H1 (cell line): ENCODE results near the gene FHIT. TPM values are rescaled to one million over a fixed set of nuclear protein-coding genes. Genes with fewer than 3 reads are reported as not detected.

Experiments
- CTCF ChIA-PET: fragments of 300-600 bp; sonication (Branson Sonifier 250); formaldehyde crosslinking; loops from one replicate; lab custom pipeline; 2021; ENCODE audit not compliant: partially characterized antibody; lab: Charles Lee
- POLR2A ChIA-PET: fragments of 300-600 bp; sonication (Branson Sonifier 250); formaldehyde crosslinking; loops from one replicate; lab custom pipeline; 2021; ENCODE audit warnings: inconsistent platforms; ENCODE audit not compliant: partially characterized antibody; lab: Charles Lee
- DNase-seq, 2 experiments: peaks; one replicate each; pipeline versions ENCODE4 v3.0.0 to v3.0.0-alpha.2; 2010 to 2022; ENCODE audit warnings: low spot score in 2 of 2, low read depth in 1 of 2, mixed read lengths in 1 of 2
- FAIRE-seq: peaks from 2 replicates; lab custom pipeline; 2011; peaks lifted over from hg19 to GRCh38; lab: Jason Lieb, UNC
- H2AFZ ChIP-seq: 2 replicates; pipeline ENCODE4 v1.8.1; 2012; ENCODE audit warnings: low read length, inconsistent platforms
- H2AK5ac ChIP-seq: 2 replicates; pipeline ENCODE4 v1.6.1; 2013; ENCODE audit warnings: low read depth, low read length
- H2BK120ac ChIP-seq: replicated peaks from 2 replicates; pipeline ENCODE3; 2013; ENCODE audit warnings: low read depth, low read length, inconsistent platforms
- H2BK12ac ChIP-seq: 2 replicates; pipeline ENCODE4 v1.6.1; 2013; ENCODE audit warnings: low read depth, low read length
- H2BK15ac ChIP-seq: 2 replicates; pipeline ENCODE4 v1.6.1; 2013; ENCODE audit warnings: low read length
- H2BK20ac ChIP-seq: 2 replicates; pipeline ENCODE4 v1.6.1; 2013; ENCODE audit warnings: low read length
- H2BK5ac ChIP-seq: 2 replicates; pipeline ENCODE4 v1.6.1; 2013; ENCODE audit warnings: low read depth, low read length
- H3K14ac ChIP-seq: 2 replicates; pipeline ENCODE4 v1.6.1; 2013; ENCODE audit warnings: inconsistent platforms; ENCODE audit not compliant: insufficient read length
- H3K18ac ChIP-seq: 2 replicates; pipeline ENCODE4 v1.6.1; 2013; ENCODE audit warnings: low read length; ENCODE audit errors: extremely low read depth
- H3K23ac ChIP-seq: 2 replicates; pipeline ENCODE4 v1.6.1; 2013; ENCODE audit warnings: inconsistent platforms; ENCODE audit not compliant: insufficient read length
- H3K23me2 ChIP-seq: 2 replicates; pipeline ENCODE4 v1.6.1; 2013; ENCODE audit warnings: low read depth, low read length
- H3K27ac ChIP-seq: 2 replicates; pipeline ENCODE4 v1.6.1; 2011; ENCODE audit warnings: low read depth, low read length, inconsistent platforms
- H3K27me3 ChIP-seq, 4 experiments: replicated peaks in 1 of 4; 1 replicate in 1 of 4; 2 replicates in 3 of 4; pipeline versions ENCODE4 v1.6.1 to v1.8.1; 2011 to 2013; ENCODE audit warnings: low read length in 3 of 4, mild to moderate bottlenecking in 3 of 4, inconsistent platforms in 2 of 4, mixed read lengths in 2 of 4, moderate library complexity in 1 of 4; ENCODE audit not compliant: control insufficient read depth in 3 of 4, insufficient read depth in 3 of 4; ENCODE audit errors: extremely low read depth in 1 of 4
- H3K36me3 ChIP-seq, 4 experiments: 2 replicates each; pipeline versions ENCODE4 v1.6.1 to v1.8.1; 2011 to 2013; ENCODE audit warnings: mild to moderate bottlenecking in 4 of 4, low read length in 3 of 4, moderate library complexity in 2 of 4, control low read depth in 1 of 4, inconsistent platforms in 1 of 4; ENCODE audit not compliant: insufficient read depth in 4 of 4, control insufficient read depth in 2 of 4
- H3K4ac ChIP-seq: replicated peaks from 2 replicates; pipeline ENCODE3; 2013; ENCODE audit warnings: low read length, low read depth, mixed read lengths, inconsistent platforms; ENCODE audit not compliant: insufficient read length
- H3K4me1 ChIP-seq, 4 experiments: replicated peaks in 1 of 4; 1 replicate in 1 of 4; 2 replicates in 3 of 4; pipeline versions ENCODE4 v1.6.1 to v1.8.1; 2011 to 2013; ENCODE audit warnings: low read length in 3 of 4, inconsistent platforms in 2 of 4, mixed read lengths in 1 of 4; ENCODE audit not compliant: insufficient read depth in 4 of 4, control insufficient read depth in 3 of 4
- H3K4me2 ChIP-seq, 2 experiments: 2 replicates each; pipeline versions ENCODE4 v1.6.1 to v1.8.1; 2011 to 2013; ENCODE audit warnings: low read depth in 2 of 2, low read length in 2 of 2, control low read depth in 1 of 2, inconsistent platforms in 1 of 2, mild to moderate bottlenecking in 1 of 2; ENCODE audit not compliant: insufficient read depth in 1 of 2
- H3K4me3 ChIP-seq, 4 experiments: fragments of 200-600, 300-600 bp in 1 of 4; sonication (generic), shearing (Covaris generic), sonication (Bioruptor Twin) in 1 of 4; 2 replicates each; pipeline versions ENCODE4 v1.5.1 to v1.8.1; 2011 to 2016; ENCODE audit warnings: low read length in 4 of 4, low read depth in 3 of 4, control low read depth in 2 of 4, inconsistent platforms in 2 of 4, mild to moderate bottlenecking in 2 of 4, mixed read lengths in 1 of 4, moderate library complexity in 1 of 4; ENCODE audit not compliant: insufficient read depth in 2 of 4; ENCODE audit errors: extremely low read depth in 1 of 4
- H3K56ac ChIP-seq: replicated peaks from 2 replicates; pipeline ENCODE3; 2013; ENCODE audit warnings: low read depth, mild to moderate bottlenecking, mixed read lengths, low read length, inconsistent platforms; ENCODE audit not compliant: insufficient read length
- H3K79me1 ChIP-seq: 2 replicates; pipeline ENCODE4 v1.6.1; 2013; ENCODE audit warnings: low read depth, low read length, control low read depth
- H3K79me2 ChIP-seq, 2 experiments: 2 replicates each; pipeline versions ENCODE4 v1.6.1 to v1.8.1; 2012 to 2013; ENCODE audit warnings: low read length in 2 of 2, mild to moderate bottlenecking in 2 of 2, inconsistent platforms in 1 of 2; ENCODE audit not compliant: insufficient read depth in 2 of 2, control insufficient read depth in 1 of 2
- H3K9ac ChIP-seq, 4 experiments: replicated peaks in 1 of 4; 1 replicate in 1 of 4; 2 replicates in 3 of 4; pipeline versions ENCODE4 v1.6.1 to v1.8.1; 2011 to 2013; ENCODE audit warnings: low read depth in 3 of 4, low read length in 3 of 4, control low read depth in 2 of 4, mild to moderate bottlenecking in 2 of 4, moderate library complexity in 2 of 4, inconsistent platforms in 1 of 4; ENCODE audit errors: extremely low read depth in 1 of 4
- H3K9me3 ChIP-seq, 2 experiments: 2 replicates each; pipeline versions ENCODE4 v1.6.1 to v1.8.1; 2012 to 2013; ENCODE audit warnings: mild to moderate bottlenecking in 2 of 2, moderate library complexity in 2 of 2, control low read depth in 1 of 2, inconsistent platforms in 1 of 2, low read depth in 1 of 2, low read length in 1 of 2, mixed read lengths in 1 of 2; ENCODE audit not compliant: insufficient read depth in 2 of 2
- H4K20me1 ChIP-seq, 2 experiments: replicated peaks in 1 of 2; 2 replicates each; pipeline versions ENCODE3 to v1.8.1; 2011 to 2013; ENCODE audit warnings: inconsistent platforms in 2 of 2, low read length in 2 of 2, mild to moderate bottlenecking in 1 of 2; ENCODE audit not compliant: insufficient read depth in 2 of 2, control insufficient read depth in 1 of 2
- H4K5ac ChIP-seq: 2 replicates; pipeline ENCODE4 v1.6.1; 2013; ENCODE audit warnings: low read length, low read depth, mixed read lengths, inconsistent platforms; ENCODE audit not compliant: insufficient read length
- H4K8ac ChIP-seq: 2 replicates; pipeline ENCODE4 v1.8.0; 2013; ENCODE audit warnings: mild to moderate bottlenecking, moderate library complexity, low read length, inconsistent platforms; ENCODE audit not compliant: insufficient read depth; ENCODE audit errors: extremely low read depth
- H4K91ac ChIP-seq: replicated peaks from 2 replicates; pipeline ENCODE3; 2013; ENCODE audit warnings: low read length, mixed read lengths, inconsistent platforms; ENCODE audit not compliant: insufficient read length
- CEBPB ChIP-seq: IDR thresholded peaks from 2 replicates; pipeline ENCODE4 v1.6.1; 2012; ENCODE audit warnings: low read depth, low read length
- CREB1 ChIP-seq: IDR thresholded peaks from 2 replicates; pipeline ENCODE4 v1.6.1; 2012; ENCODE audit warnings: inconsistent platforms
- HDAC2 ChIP-seq, 2 experiments: fragments of 300-600 bp in 1 of 2; sonication (generic) in 1 of 2; IDR thresholded peaks; 2 replicates each; pipeline ENCODE4 v1.6.1; 2011 to 2012; ENCODE audit warnings: low read depth in 2 of 2, low read length in 2 of 2, mild to moderate bottlenecking in 2 of 2, moderate library complexity in 2 of 2, borderline replicate concordance in 1 of 2, inconsistent platforms in 1 of 2
- KDM4A ChIP-seq: IDR thresholded peaks from one replicate; pipeline ENCODE4 v1.7.1; 2012; ENCODE audit warnings: low read depth, mild to moderate bottlenecking, moderate library complexity, low read length, inconsistent platforms; ENCODE audit not compliant: severe bottlenecking
- RAD21 ChIP-seq, 2 experiments: IDR thresholded peaks in 1 of 2; conservative IDR thresholded peaks in 1 of 2; 2 replicates each; pipeline ENCODE4 v1.6.1; 2011; ENCODE audit warnings: low read depth in 2 of 2, low read length in 2 of 2, improper control_type of control experiment in 1 of 2, inconsistent platforms in 1 of 2, mild to moderate bottlenecking in 1 of 2, moderate library complexity in 1 of 2
- RXRA ChIP-seq: IDR thresholded peaks from 2 replicates; pipeline ENCODE4 v1.6.1; 2011; ENCODE audit warnings: low read depth, mild to moderate bottlenecking, low read length, moderate library complexity; ENCODE audit not compliant: insufficient read depth
- SUZ12 ChIP-seq: fragments of 200-600 bp; sonication (generic); IDR thresholded peaks from 2 replicates; pipeline ENCODE4 v1.6.1; 2012; ENCODE audit warnings: mild to moderate bottlenecking, inconsistent platforms, low read length, moderate library complexity, mixed read lengths
- TAF1 ChIP-seq: IDR thresholded peaks from 2 replicates; pipeline ENCODE4 v1.6.1; 2011; ENCODE audit warnings: mild to moderate bottlenecking, low read depth, low read length
- TBP ChIP-seq: IDR thresholded peaks from 2 replicates; pipeline ENCODE4 v1.6.1; 2011; ENCODE audit warnings: low read depth, low read length, improper control_type of control experiment
- WGBS, 2 experiments: shearing (Covaris generic) in 1 of 2; methylation state at CpG; one replicate each; pipeline versions ENCODE4 v1.1.6 to v1.1.7; 2013 to 2015; ENCODE audit warnings: low lambda C conversion rate in 2 of 2, mixed read lengths in 2 of 2, inconsistent platforms in 1 of 2, low coverage in 1 of 2, missing lambda C conversion rate in 1 of 2; ENCODE audit not compliant: insufficient replicate concordance in 2 of 2, insufficient coverage in 1 of 2, insufficient read length in 1 of 2; ENCODE audit errors: extremely low coverage in 1 of 2, missing lambda C conversion rate in 1 of 2; 5-methylcytosine and 5-hydroxymethylcytosine counted together
- polyA plus RNA-seq, 7 experiments: library from polyadenylated mRNA; depleted of rRNA in 3 of 7; stranded (reverse) in 5 of 7; unstranded in 2 of 7; fragments of >200 nt in 5 of 7; fragments of 200-250 nt in 2 of 7; gene quantifications; 1 replicate in 5 of 7; 2 replicates in 1 of 7; 4 replicates in 1 of 7; pipeline versions ENCODE4 v1.2.1 to v1.2.3, GENCODE V29; 2011 to 2013; ENCODE audit warnings: missing spikeins in 2 of 7, mixed read lengths in 2 of 7
- total RNA-seq: library from RNA; stranded (reverse); fragmentation: NEBNext Ultra II Directional; extraction: Animal tissue kit (Norgen Biotek cat#: 25700); gene quantifications from 2 replicates; pipeline ENCODE4 v1.2.1, GENCODE V29; 2021

FHIT gene
- total and polyA plus RNA-seq, 2 of the 8 experiments (the other 6 are each of a cell fraction or from before 2014, with no cell fraction given): 1.2 to 3.2 TPM

GRCh38 chr3:61177450-61177849 lies 73.8 kb downstream of the FHIT start:
- Histone ChIP-seq H3K9me3 (no peaks in the 10 kb centered on the region), H3K18ac (no peak overlapping the region), H3K79me2 (no peaks in the 10 kb centered on the region), H2AK5ac (no peak overlapping the region), H3K4me2 (no peak overlapping the region), H3K27me3 (no peaks in the 10 kb centered on the region), H2BK5ac (no peak overlapping the region), H2BK12ac (no peak overlapping the region), H3K23me2 (no peaks in the 10 kb centered on the region), H3K14ac (no peak overlapping the region), H4K91ac (no peak overlapping the region), H3K79me1 (no peaks in the 10 kb centered on the region), H3K9ac (no peak overlapping the region), H4K20me1 (no peaks in the 10 kb centered on the region), H2BK120ac (no peak overlapping the region), H3K4ac (no peak overlapping the region), H4K5ac (no peak overlapping the region), H3K56ac (no peak overlapping the region), H3K23ac (no peak overlapping the region), H3K27ac (no peak overlapping the region), H4K8ac (no peak overlapping the region), H2AFZ (no peak overlapping the region), H2BK20ac (no peak overlapping the region), H3K36me3 (no peaks in the 10 kb centered on the region), H2BK15ac (no peak overlapping the region), H3K4me3 (no peak overlapping the region), H3K4me1 (peaks cover 0 to 2% (median 0%) of the 10 kb centered on the region in 4 experiments; a peak in 1 of 7 replicates)
- 97% methylated on average over 2 of the region's 2 CpGs; no CpG with 5 or more reads in 1 of the 2 experiments for WGBS, 2 experiments
- no peak for FAIRE-seq
- POLR2A ChIA-PET: no interaction called here
- CTCF ChIA-PET: no interaction called here
- no peak for DNase-seq
- TF ChIP-seq HDAC2 (IDR thresholded peaks at IDR 0.05; ENCODE audit: borderline replicate concordance in 1 of 2, low read depth in 2 of 2, low read length in 2 of 2) (no peak), TBP (no peak), KDM4A (no peak), CEBPB (no peak), RXRA (no peak), RAD21 (IDR thresholded peaks at IDR 0.05 in 1 of 2, conservative IDR thresholded peaks at IDR 0.05 in 1 of 2; ENCODE audit: low read depth in 2 of 2, low read length in 2 of 2) (no peak), TAF1 (no peak), SUZ12 (no peak), CREB1 (no peak)
